Measurements from ENCODE around the gene ARRB1.

ARRB1 gene

DNA sequence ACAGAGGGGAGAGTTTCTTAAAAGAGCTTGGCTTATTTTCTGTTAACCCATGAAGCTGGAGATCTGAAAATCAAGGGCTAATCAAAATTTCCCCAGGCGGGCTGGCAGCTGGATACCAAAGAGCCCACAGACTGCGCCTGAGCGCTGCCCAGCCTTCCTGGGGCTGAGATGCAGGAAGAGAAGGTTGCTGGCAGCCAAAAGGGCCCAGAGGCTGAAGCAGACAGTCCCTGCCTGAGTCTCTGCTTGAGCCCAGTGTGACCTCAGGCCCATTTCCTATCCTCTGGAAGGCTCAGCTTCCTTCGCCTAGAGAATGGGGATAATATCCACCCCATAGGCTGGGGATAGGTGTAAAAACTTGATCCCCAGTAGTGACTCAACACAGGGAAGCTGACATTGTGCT, 49.1 kb downstream of the ARRB1 start:
- peaks cover 23 to 24% of the 10 kb centered on the region in 2 donors for H3K4me1 ChIP-seq (ENCODE audit: control insufficient read depth in 1 of 2, insufficient read depth in 2 of 2, low read length in 2 of 2)
- H3K36me3 ChIP-seq (ENCODE audit: control insufficient read depth in 1 of 2, insufficient read depth in 2 of 2, low read length in 2 of 2) = peaks cover 0 to 6% of the 10 kb centered on the region in 2 donors
- H3K27ac ChIP-seq (ENCODE audit: low read depth, low read length) = no peak overlapping the region
- no peaks in the 10 kb centered on the region for H3K9me3 ChIP-seq (ENCODE audit: control insufficient read depth in 1 of 2, low read length in 2 of 2)
- no peak overlapping the region for H3K4me3 ChIP-seq (ENCODE audit: low read depth in 1 of 2, low read length in 2 of 2)
- H3K9ac ChIP-seq (ENCODE audit: low read depth in 1 of 2, low read length in 2 of 2) = no peak overlapping the region
- H3K27me3 ChIP-seq (ENCODE audit: control insufficient read depth in 1 of 2, insufficient read depth in 2 of 2, low read length in 2 of 2) = no peaks in the 10 kb centered on the region

- peaks cover 20 to 23% of the 10 kb centered on the region in 2 donors for H3K4me1 ChIP-seq (ENCODE audit: control insufficient read depth in 1 of 2, insufficient read depth in 2 of 2, low read length in 2 of 2)
- peak overlapping the region; percentile 17 for H3K27ac ChIP-seq (ENCODE audit: low read depth, low read length)
- peak overlapping the region in 1 of 2 donors; percentile 24 for H3K9ac ChIP-seq (ENCODE audit: low read depth in 1 of 2, low read length in 2 of 2)
- no peaks in the 10 kb centered on the region for H3K9me3 ChIP-seq (ENCODE audit: control insufficient read depth in 1 of 2, low read length in 2 of 2)
- no peaks in the 10 kb centered on the region for H3K27me3 ChIP-seq (ENCODE audit: control insufficient read depth in 1 of 2, insufficient read depth in 2 of 2, low read length in 2 of 2)
- H3K36me3 ChIP-seq (ENCODE audit: control insufficient read depth in 1 of 2, insufficient read depth in 2 of 2, low read length in 2 of 2) = peaks cover 0 to 2% of the 10 kb centered on the region in 2 donors
- H3K4me3 ChIP-seq (ENCODE audit: low read depth in 1 of 2, low read length in 2 of 2) = peak overlapping the region in 1 of 2 donors; percentile 21
These were observed 49.7 kb downstream of the ARRB1 start for GRCh38 chr11:75301601-75302345.

DNA sequence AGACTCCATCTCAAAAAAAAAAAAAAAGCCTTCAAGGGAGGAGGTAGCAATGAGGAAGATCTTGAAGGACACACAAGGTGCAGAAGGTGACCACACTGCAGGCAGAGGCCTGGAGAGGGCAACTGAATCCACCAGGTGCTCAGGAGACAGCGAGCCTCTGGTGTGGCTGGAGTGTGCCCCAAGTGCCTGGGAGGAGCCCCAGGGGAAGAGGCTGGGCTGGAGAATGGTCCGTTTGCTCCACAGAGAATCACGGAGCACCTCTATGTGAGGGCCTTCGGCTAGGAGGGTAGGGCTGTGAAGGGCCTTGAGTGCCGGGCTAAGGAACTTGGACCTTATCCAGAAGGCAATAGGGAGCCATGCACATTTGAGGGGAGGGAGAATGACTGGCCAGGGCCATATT, 50.3 kb downstream of the ARRB1 start:
- H3K27ac ChIP-seq (ENCODE audit: low read depth, low read length) = no peak overlapping the region
- H3K9ac ChIP-seq (ENCODE audit: low read depth in 1 of 2, low read length in 2 of 2) = peak overlapping the region in 1 of 2 donors; percentile 24
- H3K4me3 ChIP-seq (ENCODE audit: low read depth in 1 of 2, low read length in 2 of 2) = peak overlapping the region in 1 of 2 donors; percentile 21
- peaks cover 19 to 22% of the 10 kb centered on the region in 2 donors for H3K4me1 ChIP-seq (ENCODE audit: control insufficient read depth in 1 of 2, insufficient read depth in 2 of 2, low read length in 2 of 2)
- H3K9me3 ChIP-seq (ENCODE audit: control insufficient read depth in 1 of 2, low read length in 2 of 2) = no peaks in the 10 kb centered on the region
- peaks cover 0 to 2% of the 10 kb centered on the region in 2 donors for H3K36me3 ChIP-seq (ENCODE audit: control insufficient read depth in 1 of 2, insufficient read depth in 2 of 2, low read length in 2 of 2)
- H3K27me3 ChIP-seq (ENCODE audit: control insufficient read depth in 1 of 2, insufficient read depth in 2 of 2, low read length in 2 of 2) = no peaks in the 10 kb centered on the region

DNA sequence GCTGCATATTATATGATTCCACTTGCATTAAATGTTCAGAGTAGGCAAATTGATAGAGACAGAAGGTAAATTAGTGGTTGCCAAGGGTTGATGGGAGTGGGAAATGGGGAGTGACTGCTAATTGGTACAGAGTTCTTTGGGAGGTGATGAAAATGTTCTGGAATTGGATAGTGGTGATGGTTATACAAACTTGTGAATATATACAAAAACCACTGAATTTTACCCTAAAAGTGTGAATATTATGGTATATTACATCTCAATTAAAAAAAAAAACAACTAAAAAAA, 52.5 kb downstream of the ARRB1 start:
- Histone ChIP-seq H3K27me3 (ENCODE audit: control insufficient read depth in 1 of 2, insufficient read depth in 2 of 2, low read length in 2 of 2) (no peaks in the 10 kb centered on the region), H3K27ac (ENCODE audit: low read depth, low read length) (no peak overlapping the region), H3K9me3 (ENCODE audit: control insufficient read depth in 1 of 2, low read length in 2 of 2) (no peaks in the 10 kb centered on the region), H3K4me3 (ENCODE audit: low read depth in 1 of 2, low read length in 2 of 2) (no peak overlapping the region), H3K36me3 (ENCODE audit: control insufficient read depth in 1 of 2, insufficient read depth in 2 of 2, low read length in 2 of 2) (peaks cover 4 to 10% of the 10 kb centered on the region in 2 donors), H3K4me1 (ENCODE audit: control insufficient read depth in 1 of 2, insufficient read depth in 2 of 2, low read length in 2 of 2) (peaks cover 13 to 16% of the 10 kb centered on the region in 2 donors), H3K9ac (ENCODE audit: low read depth in 1 of 2, low read length in 2 of 2) (no peak overlapping the region)

DNA sequence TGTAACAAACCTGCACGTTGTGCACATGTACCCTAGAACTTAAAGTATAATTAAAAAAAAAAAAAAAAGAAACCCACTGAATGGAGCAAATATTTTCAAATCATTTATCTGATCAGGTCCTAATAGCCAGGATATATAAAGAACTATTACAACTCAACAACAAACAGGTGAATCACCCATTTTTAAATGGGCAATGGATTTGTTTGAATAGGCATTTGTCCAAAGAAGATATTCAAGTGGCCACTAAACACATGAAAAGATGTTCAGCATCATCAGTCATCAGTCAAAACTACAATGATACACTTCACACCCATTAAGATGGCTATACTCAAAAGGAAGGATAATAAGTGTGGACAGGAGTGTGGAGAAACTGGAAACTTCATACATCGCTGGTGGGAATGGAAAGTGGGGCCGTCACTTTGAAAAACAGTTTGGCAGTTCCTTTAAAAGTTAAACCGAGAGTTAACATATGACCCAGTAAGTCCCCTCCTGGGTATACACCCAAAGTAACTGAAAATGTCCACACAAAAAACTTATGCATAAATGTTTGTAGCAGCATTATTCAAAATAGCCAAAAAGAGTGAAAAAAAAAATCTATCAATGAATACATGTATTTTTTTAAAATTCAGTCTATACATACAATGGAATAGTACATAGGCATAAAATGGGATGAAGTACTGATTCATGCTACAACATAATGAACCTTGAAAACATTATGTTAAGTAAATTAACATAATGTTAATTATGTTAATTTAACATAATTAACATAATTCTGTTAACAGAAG, 53.1 kb downstream of the ARRB1 start:
- Histone ChIP-seq H3K36me3 (ENCODE audit: control insufficient read depth in 1 of 2, insufficient read depth in 2 of 2, low read length in 2 of 2) (peaks cover 6 to 10% of the 10 kb centered on the region in 2 donors), H3K4me1 (ENCODE audit: control insufficient read depth in 1 of 2, insufficient read depth in 2 of 2, low read length in 2 of 2) (peaks cover 13 to 16% of the 10 kb centered on the region in 2 donors), H3K27ac (ENCODE audit: low read depth, low read length) (no peak overlapping the region), H3K27me3 (ENCODE audit: control insufficient read depth in 1 of 2, insufficient read depth in 2 of 2, low read length in 2 of 2) (no peaks in the 10 kb centered on the region), H3K9me3 (ENCODE audit: control insufficient read depth in 1 of 2, low read length in 2 of 2) (no peaks in the 10 kb centered on the region), H3K4me3 (ENCODE audit: low read depth in 1 of 2, low read length in 2 of 2) (no peak overlapping the region), H3K9ac (ENCODE audit: low read depth in 1 of 2, low read length in 2 of 2) (no peak overlapping the region)

DNA sequence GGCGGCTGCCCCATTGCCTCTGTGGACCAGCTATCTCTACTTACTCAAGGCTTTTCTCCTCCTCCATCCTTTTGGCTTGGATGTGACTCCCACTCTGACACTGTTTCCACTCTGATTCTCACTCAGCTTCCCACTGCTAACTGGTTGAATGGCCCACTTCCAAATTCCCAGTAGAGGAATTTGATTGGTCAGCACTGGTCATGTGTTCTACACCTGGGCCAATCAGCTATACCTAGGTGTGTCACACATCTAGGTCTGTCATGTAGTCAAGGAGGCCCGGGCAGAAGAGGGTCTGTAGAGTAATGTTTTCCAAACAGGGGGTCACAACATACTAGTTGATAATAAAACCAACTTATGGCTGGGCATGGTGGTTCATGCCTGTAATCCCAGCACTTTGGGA, 57.6 kb downstream of the ARRB1 start:
- no peaks in the 10 kb centered on the region for H3K27me3 ChIP-seq (ENCODE audit: control insufficient read depth in 1 of 2, insufficient read depth in 2 of 2, low read length in 2 of 2)
- H3K27ac ChIP-seq (ENCODE audit: low read depth, low read length) = no peak overlapping the region
- no peak overlapping the region for H3K4me3 ChIP-seq (ENCODE audit: low read depth in 1 of 2, low read length in 2 of 2)
- no peak overlapping the region for H3K9ac ChIP-seq (ENCODE audit: low read depth in 1 of 2, low read length in 2 of 2)
- no peaks in the 10 kb centered on the region for H3K9me3 ChIP-seq (ENCODE audit: control insufficient read depth in 1 of 2, low read length in 2 of 2)
- no peaks in the 10 kb centered on the region for H3K4me1 ChIP-seq (ENCODE audit: control insufficient read depth in 1 of 2, insufficient read depth in 2 of 2, low read length in 2 of 2)
- H3K36me3 ChIP-seq (ENCODE audit: control insufficient read depth in 1 of 2, insufficient read depth in 2 of 2, low read length in 2 of 2) = peaks cover 14 to 26% of the 10 kb centered on the region in 2 donors

DNA sequence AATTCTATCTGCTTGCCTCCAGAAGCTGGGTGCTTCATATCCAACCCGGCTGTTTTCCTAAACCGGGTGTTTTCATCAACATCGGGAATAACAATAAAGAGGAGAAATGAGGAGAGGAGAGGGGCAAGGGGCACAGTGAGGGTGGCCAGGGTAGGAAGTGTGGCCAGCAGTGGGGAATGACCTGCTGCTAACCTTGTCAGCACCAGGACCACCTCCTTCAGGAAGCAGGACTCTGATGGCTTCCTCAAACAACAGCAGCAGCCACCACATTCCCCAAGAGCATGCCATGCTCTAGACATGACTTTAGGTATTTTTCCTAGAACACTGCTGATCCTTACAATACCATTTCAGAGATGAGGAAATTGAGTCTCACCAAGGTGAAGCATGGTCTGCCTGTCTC, 58.5 kb downstream of the ARRB1 start:
- H3K36me3 ChIP-seq (ENCODE audit: control insufficient read depth in 1 of 2, insufficient read depth in 2 of 2, low read length in 2 of 2) = peaks cover 16 to 29% of the 10 kb centered on the region in 2 donors
- H3K4me1 ChIP-seq (ENCODE audit: control insufficient read depth in 1 of 2, insufficient read depth in 2 of 2, low read length in 2 of 2) = no peaks in the 10 kb centered on the region
- no peak overlapping the region for H3K27ac ChIP-seq (ENCODE audit: low read depth, low read length)
- no peaks in the 10 kb centered on the region for H3K27me3 ChIP-seq (ENCODE audit: control insufficient read depth in 1 of 2, insufficient read depth in 2 of 2, low read length in 2 of 2)
- H3K4me3 ChIP-seq (ENCODE audit: low read depth in 1 of 2, low read length in 2 of 2) = no peak overlapping the region
- no peak overlapping the region for H3K9ac ChIP-seq (ENCODE audit: low read depth in 1 of 2, low read length in 2 of 2)
- H3K9me3 ChIP-seq (ENCODE audit: control insufficient read depth in 1 of 2, low read length in 2 of 2) = no peaks in the 10 kb centered on the region

GRCh38 chr11:75291741-75292140, 59.7 kb downstream of the ARRB1 start:
- H3K9me3 ChIP-seq (ENCODE audit: control insufficient read depth in 1 of 2, low read length in 2 of 2) = no peaks in the 10 kb centered on the region
- no peaks in the 10 kb centered on the region for H3K4me1 ChIP-seq (ENCODE audit: control insufficient read depth in 1 of 2, insufficient read depth in 2 of 2, low read length in 2 of 2)
- no peaks in the 10 kb centered on the region for H3K27me3 ChIP-seq (ENCODE audit: control insufficient read depth in 1 of 2, insufficient read depth in 2 of 2, low read length in 2 of 2)
- H3K36me3 ChIP-seq (ENCODE audit: control insufficient read depth in 1 of 2, insufficient read depth in 2 of 2, low read length in 2 of 2) = peaks cover 18 to 34% of the 10 kb centered on the region in 2 donors
- H3K27ac ChIP-seq (ENCODE audit: low read depth, low read length) = no peak overlapping the region
- no peak overlapping the region for H3K4me3 ChIP-seq (ENCODE audit: low read depth in 1 of 2, low read length in 2 of 2)
- no peak overlapping the region for H3K9ac ChIP-seq (ENCODE audit: low read depth in 1 of 2, low read length in 2 of 2)

DNA sequence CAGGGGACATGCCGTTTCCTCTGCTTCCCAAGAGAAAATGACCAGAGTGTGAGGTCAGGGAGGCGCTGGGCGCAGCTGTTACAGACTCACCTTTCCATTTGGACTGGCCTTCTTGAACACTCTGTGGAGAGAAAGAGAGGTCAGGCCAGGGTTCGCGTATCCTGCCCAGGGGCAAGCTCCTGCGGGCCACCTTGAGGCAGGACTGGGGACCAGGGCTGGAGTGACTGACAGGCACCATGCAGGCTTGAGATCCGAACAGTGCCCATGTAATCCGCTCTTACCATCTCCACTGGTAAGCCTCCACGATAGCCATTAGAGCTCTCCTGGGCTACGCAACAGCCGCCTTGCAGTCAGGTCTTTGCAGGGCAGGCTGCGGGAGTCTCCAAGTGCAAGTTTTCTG, 61.5 kb downstream of the ARRB1 start:
- Histone ChIP-seq H3K27me3 (ENCODE audit: control insufficient read depth in 1 of 2, insufficient read depth in 2 of 2, low read length in 2 of 2) (no peaks in the 10 kb centered on the region), H3K9me3 (ENCODE audit: control insufficient read depth in 1 of 2, low read length in 2 of 2) (no peaks in the 10 kb centered on the region), H3K9ac (ENCODE audit: low read depth in 1 of 2, low read length in 2 of 2) (no peak overlapping the region), H3K27ac (ENCODE audit: low read depth, low read length) (no peak overlapping the region), H3K4me3 (ENCODE audit: low read depth in 1 of 2, low read length in 2 of 2) (no peak overlapping the region), H3K4me1 (ENCODE audit: control insufficient read depth in 1 of 2, insufficient read depth in 2 of 2, low read length in 2 of 2) (no peaks in the 10 kb centered on the region), H3K36me3 (ENCODE audit: control insufficient read depth in 1 of 2, insufficient read depth in 2 of 2, low read length in 2 of 2) (peaks cover 26 to 42% of the 10 kb centered on the region in 2 donors)

DNA sequence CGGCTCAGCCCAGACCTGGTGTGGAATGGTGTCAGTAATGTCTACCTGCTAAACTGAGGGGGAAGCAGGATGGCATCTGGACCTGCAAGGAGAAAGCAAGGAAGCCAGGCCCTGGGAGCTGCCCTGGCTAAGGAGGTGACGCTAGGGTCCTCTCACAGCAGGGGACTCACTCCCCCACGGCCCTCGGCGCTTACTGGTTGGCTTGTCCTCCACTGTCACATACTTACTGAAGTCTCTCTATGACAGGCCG, 62.0 kb downstream of the ARRB1 start:
- Histone ChIP-seq H3K4me1 (ENCODE audit: control insufficient read depth in 1 of 2, insufficient read depth in 2 of 2, low read length in 2 of 2) (no peaks in the 10 kb centered on the region), H3K9ac (ENCODE audit: low read depth in 1 of 2, low read length in 2 of 2) (no peak overlapping the region), H3K9me3 (ENCODE audit: control insufficient read depth in 1 of 2, low read length in 2 of 2) (no peaks in the 10 kb centered on the region), H3K27me3 (ENCODE audit: control insufficient read depth in 1 of 2, insufficient read depth in 2 of 2, low read length in 2 of 2) (no peaks in the 10 kb centered on the region), H3K4me3 (ENCODE audit: low read depth in 1 of 2, low read length in 2 of 2) (no peak overlapping the region), H3K27ac (ENCODE audit: low read depth, low read length) (no peak overlapping the region), H3K36me3 (ENCODE audit: control insufficient read depth in 1 of 2, insufficient read depth in 2 of 2, low read length in 2 of 2) (peaks cover 26 to 43% of the 10 kb centered on the region in 2 donors)
